Pulmonary artery endothelial cell (primary cell): ENCODE data around the gene P4HA1. TPM values are rescaled to one million over a fixed set of nuclear protein-coding genes. Genes with fewer than 3 reads are reported as not detected.
"Not testable (repeated sequence)": the region's sequence is repeated elsewhere in the genome, so short reads cannot be mapped to it uniquely, and the experiment has no call there.

Experiments used
- DNase-seq: peaks from one replicate; pipeline ENCODE4 v3.0.0-alpha.2; 2011; ENCODE audit warnings: low read depth, low spot score
- total RNA-seq: library from RNA; depleted of rRNA; stranded (reverse); fragments of >200 nt; gene quantifications from 2 replicates; pipeline ENCODE4 v1.2.3, GENCODE V29; 2014

P4HA1 gene
- total RNA-seq, 1 donor from 2014 or later, result 69.3 TPM

- no peak for DNase-seq
These were observed 52.8 kb downstream of the P4HA1 start for GRCh38 chr10:73043766-73044377.

- DNase-seq, result no peak
These were observed 53.3 kb downstream of the P4HA1 start for GRCh38 chr10:73043319-73043718.

GRCh38 chr10:73042130-73042529, 54.5 kb downstream of the P4HA1 start:
- DNase-seq, result no peak

DNA sequence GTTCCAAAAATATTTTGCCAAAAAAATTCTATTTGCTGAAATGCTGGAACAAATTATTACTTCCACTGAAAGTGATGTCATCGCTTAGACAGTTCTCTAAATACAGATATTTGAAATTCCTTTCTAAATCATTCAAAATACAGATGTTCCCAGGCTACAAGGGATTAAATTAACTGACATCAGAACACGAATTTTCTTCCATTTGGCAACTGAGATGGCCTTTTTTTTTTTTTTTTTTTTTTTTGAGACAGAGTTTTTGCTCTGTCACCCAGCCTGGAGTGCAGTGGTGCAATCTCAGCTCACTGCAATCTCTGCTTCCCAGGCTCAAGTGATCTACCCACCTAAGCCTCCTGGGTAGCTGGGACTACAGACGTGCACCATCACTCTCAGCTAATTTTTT, 57.0 kb downstream of the P4HA1 start:
- DNase-seq, result no peak

DNA sequence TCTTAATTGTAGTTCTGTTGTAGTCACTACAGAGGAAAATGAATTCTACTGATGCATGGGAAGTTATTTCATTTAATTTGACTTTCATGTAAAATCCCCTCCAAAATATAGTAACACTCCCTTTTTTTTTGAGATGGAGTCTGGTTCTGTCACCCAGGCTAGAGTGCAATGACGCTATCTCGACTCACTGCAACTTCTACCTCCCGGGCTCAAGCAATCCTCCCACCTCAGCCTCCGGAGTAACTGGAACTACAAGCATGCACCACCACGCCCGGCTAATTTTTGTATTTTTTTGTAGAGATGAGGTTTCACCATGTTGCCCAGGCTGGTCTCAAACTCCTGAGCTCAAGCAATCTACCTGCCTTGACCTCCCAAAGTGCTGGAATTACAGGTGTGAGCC, 60.4 kb downstream of the P4HA1 start:
- DNase-seq, result not testable (repeated sequence)

DNA sequence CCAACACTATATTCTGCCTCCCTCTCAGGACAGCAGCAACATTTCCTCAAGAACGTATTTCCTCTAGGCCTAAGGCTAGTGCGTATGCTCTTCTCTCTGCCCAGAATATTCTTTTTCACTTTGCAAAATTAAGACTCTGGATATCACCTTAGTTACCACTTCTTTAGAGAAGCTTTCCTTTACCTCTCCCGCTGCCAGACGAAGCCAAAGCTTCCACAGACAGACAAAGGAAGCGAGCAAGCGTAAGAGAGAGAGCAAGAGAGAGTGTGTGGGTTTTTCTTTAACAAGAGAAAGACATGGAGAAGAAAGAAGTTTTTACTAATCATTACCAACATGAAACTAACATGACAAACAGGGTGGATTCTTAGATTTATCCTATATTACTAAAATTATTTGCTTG, 64.1 kb downstream of the P4HA1 start:
- DNase-seq, result no peak

DNA sequence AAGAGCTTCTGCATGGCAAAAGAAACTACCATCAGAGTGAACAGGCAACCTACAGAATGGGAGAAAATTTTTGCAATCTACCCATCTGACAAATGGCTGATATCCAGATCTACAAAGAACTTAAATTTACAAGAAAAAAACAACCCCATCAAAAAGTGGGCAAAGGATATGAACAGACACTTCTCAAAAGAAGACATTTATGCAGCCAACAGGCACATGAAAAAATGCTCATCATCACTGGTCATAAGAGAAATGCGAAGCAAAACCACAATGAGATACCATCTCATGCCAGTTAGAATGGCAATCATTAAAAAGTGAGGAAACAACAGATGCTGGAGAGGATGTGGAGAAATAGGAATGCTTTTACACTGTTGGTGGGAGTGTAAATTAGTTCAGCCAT, 70.0 kb downstream of the P4HA1 start:
- DNase-seq, result not testable (repeated sequence)

GRCh38 chr10:73023455-73024070, 73.1 kb downstream of the P4HA1 start:
- not testable (repeated sequence) for DNase-seq

DNA sequence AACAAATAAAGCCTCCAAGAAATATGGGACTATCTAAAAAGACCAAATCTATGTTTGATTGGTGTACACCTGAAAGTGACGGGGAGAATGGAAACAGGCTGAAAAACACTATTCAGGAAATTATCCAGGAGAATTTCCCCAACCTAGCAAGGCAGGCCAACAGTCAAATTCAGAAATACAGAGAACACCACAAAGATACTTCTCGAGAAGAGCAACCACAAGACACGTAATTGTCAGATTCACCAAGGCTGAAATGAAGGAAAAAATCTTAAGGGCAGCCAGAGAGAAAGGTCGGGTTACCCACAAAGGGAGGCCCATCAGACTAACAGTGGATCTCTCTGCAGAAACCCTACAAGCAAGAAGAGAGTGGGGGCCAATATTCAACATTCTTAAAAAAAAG, 73.7 kb downstream of the P4HA1 start:
- DNase-seq, result not testable (repeated sequence)

- DNase-seq, result not testable (repeated sequence)
These were observed 75.0 kb downstream of the P4HA1 start for GRCh38 chr10:73021538-73022164.

DNA sequence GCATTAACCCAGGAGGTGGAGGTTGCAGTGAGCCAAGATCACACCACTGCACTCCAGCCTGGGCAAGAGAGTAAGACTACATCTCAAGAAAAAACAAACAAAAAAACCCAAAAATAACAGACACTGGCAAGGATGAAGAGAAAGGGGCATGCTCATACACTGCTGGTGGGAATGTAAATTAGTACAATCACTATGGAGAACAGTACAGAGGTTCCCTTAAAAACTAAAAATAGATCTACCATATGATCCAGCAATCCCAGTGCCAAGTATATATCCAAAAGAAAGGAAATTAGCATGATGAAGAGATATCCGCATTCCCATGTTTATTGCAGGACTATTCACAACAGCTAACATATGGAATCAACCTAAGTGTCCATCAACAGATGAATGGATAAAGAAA, 75.6 kb downstream of the P4HA1 start:
- DNase-seq, result no peak

- DNase-seq, result no peak
These were observed 77.6 kb downstream of the P4HA1 start for GRCh38 chr10:73019100-73019499.

GRCh38 chr10:73018632-73019031, 78.0 kb downstream of the P4HA1 start:
- no peak for DNase-seq

GRCh38 chr10:73017955-73018480, 78.6 kb downstream of the P4HA1 start:
- no peak for DNase-seq

DNA sequence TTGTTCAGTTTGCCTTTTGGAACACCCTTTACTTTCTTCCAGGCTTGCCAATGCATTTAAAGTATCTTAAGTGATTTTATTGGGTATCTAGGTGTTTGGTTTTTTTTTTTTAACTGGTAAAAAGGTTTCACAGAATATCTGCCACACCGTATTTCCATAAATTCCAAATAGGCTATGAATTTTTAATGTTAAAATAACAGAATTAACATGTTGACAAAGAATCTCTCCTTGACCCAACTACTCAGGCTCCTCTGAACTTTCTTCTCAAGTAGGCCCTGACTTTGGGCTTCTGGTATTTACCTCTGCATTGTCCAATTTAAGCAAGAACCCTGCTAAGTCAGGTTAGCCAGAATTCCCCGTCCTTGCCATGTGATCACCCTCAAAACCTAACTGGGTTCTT, 80.9 kb downstream of the P4HA1 start:
- no peak for DNase-seq

- no peak for DNase-seq
These were observed 92.8 kb downstream of the P4HA1 start for GRCh38 chr10:73003822-73004221.

DNA sequence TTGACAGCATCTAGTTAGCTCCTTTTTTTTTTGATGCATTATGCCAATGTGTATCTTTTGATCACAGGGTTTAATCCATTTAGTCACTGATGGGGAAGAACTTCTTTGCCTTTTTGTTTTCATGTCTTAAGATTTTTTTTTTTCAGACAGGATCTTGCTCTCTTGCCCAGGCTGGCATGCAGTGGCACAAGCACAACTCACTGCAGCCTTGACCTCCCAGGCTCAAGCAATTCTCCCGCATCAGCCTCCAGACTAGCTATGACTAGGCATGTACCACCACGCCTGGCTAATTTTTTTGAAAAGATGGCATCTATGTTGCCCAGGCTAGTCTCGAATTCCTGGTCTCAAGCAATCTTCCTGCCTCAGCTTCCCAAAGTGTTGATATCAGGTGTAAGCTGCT, 95.7 kb downstream of the P4HA1 start:
- DNase-seq, result no peak

GRCh38 chr10:72997099-72997498, 99.6 kb downstream of the P4HA1 start:
- no peak for DNase-seq

DNA sequence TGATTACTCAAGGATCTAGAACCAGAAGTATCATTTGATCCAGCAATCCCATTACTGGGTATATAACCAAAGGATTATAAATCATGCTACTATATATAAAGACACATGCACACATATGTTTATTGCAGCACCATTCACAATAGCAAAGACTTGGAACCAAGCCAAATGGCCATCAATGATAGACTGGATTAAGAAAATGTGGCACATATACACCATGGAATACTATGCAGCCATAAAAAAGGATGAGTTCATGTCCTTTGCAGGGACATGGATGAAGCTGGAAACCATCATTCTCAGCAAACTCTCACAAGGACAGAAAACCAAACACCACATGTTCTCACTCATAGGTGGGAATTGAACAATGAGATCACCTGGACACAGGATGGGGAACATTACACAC, 101.2 kb downstream of the P4HA1 start:
- DNase-seq, result not testable (repeated sequence)

GRCh38 chr10:72989771-72990170, 106.9 kb downstream of the P4HA1 start:
- DNase-seq, result not testable (repeated sequence)

DNA sequence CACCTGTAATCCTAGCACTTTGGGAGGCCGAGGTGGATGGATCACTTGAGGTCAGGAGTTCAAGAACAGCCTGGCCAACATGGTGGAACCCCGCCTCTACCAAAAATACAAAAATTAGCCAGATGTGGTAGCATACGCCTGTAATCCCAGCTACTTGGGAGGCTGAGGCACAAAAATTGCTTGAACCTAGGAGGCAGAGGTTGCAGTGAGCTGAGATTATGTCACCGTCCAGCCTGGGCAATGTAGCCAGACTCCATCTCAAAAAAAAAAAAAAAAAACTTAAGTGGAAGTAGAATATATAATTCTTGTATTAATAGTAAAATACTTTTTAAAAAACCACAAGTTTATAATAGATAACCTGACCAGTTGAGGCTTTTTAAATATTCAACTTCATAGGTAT, 112.0 kb downstream of the P4HA1 start:
- not testable (repeated sequence) for DNase-seq

GRCh38 chr10:72981882-72982529, 114.7 kb downstream of the P4HA1 start:
- DNase-seq, result no peak
